Urinary bladder (tissue), 4 donors: ENCODE results near the gene TRPM3. TPM values are rescaled to one million over a fixed set of nuclear protein-coding genes. Genes with fewer than 3 reads are reported as not detected.

ENCODE experiments used
- DNase-seq: peaks from one replicate; pipeline ENCODE4 v3.0.0-alpha.2; 2015; ENCODE audit errors: extremely low spot score
- H3K27ac ChIP-seq: one replicate; pipeline ENCODE4 v1.5.1; 2013; ENCODE audit warnings: low read depth, mild to moderate bottlenecking, moderate library complexity
- H3K36me3 ChIP-seq: one replicate; pipeline ENCODE4 v1.6.1; 2013; ENCODE audit warnings: mild to moderate bottlenecking, moderate library complexity; ENCODE audit not compliant: insufficient read depth
- H3K4me1 ChIP-seq: one replicate; pipeline ENCODE4 v1.6.1; 2013; ENCODE audit warnings: mild to moderate bottlenecking, moderate library complexity; ENCODE audit not compliant: insufficient read depth
- H3K4me3 ChIP-seq: one replicate; pipeline ENCODE4 v1.5.1; 2013; ENCODE audit warnings: low read depth, low read length
- WGBS: extraction: QIAGEN DNeasy Blood & Tissue Kit; methylation state at CpG from one replicate; pipeline ENCODE4 v1.1.7; 2013; 5-methylcytosine and 5-hydroxymethylcytosine counted together
- polyA plus RNA-seq: library from polyadenylated mRNA; stranded (reverse); fragments of 200-250 nt; gene quantifications from one replicate; pipeline ENCODE4 v1.2.3, GENCODE V29; 2013
- total RNA-seq: library from RNA; depleted of rRNA; stranded (reverse); fragments of >200 nt; gene quantifications from one replicate; pipeline ENCODE4 v1.2.3, GENCODE V29; 2014
- donor health status: healthy with polysubstance abuse.
- donor health status: healthy.

The TRPM3 gene
- total and polyA plus RNA-seq, 2 donors, result 0.20 to 14.3 TPM

GRCh38 chr9:70504834-70505233 lies 616.6 kb downstream of the TRPM3 start:
- H3K4me3 ChIP-seq, result no peak overlapping the region
- no peak overlapping the region for H3K27ac ChIP-seq
- 68% methylated on average over 4 of the region's 4 CpGs for WGBS
- no peaks in the 10 kb centered on the region for H3K4me1 ChIP-seq
- no peak for DNase-seq
- H3K36me3 ChIP-seq, result no peaks in the 10 kb centered on the region

GRCh38 chr9:70502690-70503089 lies 618.7 kb downstream of the TRPM3 start:
- Histone ChIP-seq H3K4me3 (no peak overlapping the region), H3K36me3 (no peaks in the 10 kb centered on the region), H3K27ac (no peak overlapping the region), H3K4me1 (no peaks in the 10 kb centered on the region)
- WGBS, result 70% methylated on average over 1 of the region's 1 CpG
- DNase-seq, result no peak

- DNase-seq, result no peak
- H3K4me1 ChIP-seq, result no peaks in the 10 kb centered on the region
- H3K27ac ChIP-seq, result no peak overlapping the region
- no peak overlapping the region for H3K4me3 ChIP-seq
- H3K36me3 ChIP-seq, result no peaks in the 10 kb centered on the region
- WGBS, result 59% methylated on average over 1 of the region's 1 CpG
Observed at GRCh38 chr9:70500793-70501192, 620.6 kb downstream of the TRPM3 start.

- WGBS, result 82% methylated on average over 1 of the region's 1 CpG
- no peaks in the 10 kb centered on the region for H3K36me3 ChIP-seq
- no peak overlapping the region for H3K4me3 ChIP-seq
- DNase-seq, result no peak
- H3K27ac ChIP-seq, result no peak overlapping the region
- peaks cover 1% of the 10 kb centered on the region for H3K4me1 ChIP-seq
Observed at GRCh38 chr9:70499621-70500020, 621.8 kb downstream of the TRPM3 start.

GRCh38 chr9:70498866-70499265 lies 622.6 kb downstream of the TRPM3 start:
- no peaks in the 10 kb centered on the region for H3K36me3 ChIP-seq
- DNase-seq, result no peak
- 98% methylated on average over 3 of the region's 3 CpGs for WGBS
- peaks cover 1% of the 10 kb centered on the region for H3K4me1 ChIP-seq
- no peak overlapping the region for H3K4me3 ChIP-seq
- no peak overlapping the region for H3K27ac ChIP-seq

DNA sequence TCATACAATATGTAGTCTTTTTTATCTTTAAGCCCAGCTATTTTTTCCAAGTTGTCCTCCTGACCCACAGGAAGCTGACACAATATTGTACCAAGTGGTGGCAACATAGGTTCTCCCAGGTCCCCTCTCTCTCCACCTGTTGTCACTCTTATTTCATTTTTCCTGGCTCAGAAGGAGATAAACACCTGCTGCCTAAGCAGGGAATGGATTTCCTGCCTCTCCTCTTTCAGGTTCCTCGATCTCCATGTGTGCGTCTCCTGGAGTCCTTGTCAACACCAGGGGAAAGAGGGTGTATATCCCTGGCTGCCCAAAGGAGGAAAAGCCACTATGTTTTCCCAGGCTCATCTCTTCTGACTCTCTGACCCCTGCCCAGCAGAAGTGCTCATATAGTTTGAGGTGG lies 625.2 kb downstream of the TRPM3 start:
- Histone ChIP-seq H3K4me1 (peaks cover 1% of the 10 kb centered on the region), H3K36me3 (no peaks in the 10 kb centered on the region), H3K27ac (no peak overlapping the region), H3K4me3 (no peak overlapping the region)
- 92% methylated on average over 2 of the region's 2 CpGs for WGBS
- no peak for DNase-seq

DNA sequence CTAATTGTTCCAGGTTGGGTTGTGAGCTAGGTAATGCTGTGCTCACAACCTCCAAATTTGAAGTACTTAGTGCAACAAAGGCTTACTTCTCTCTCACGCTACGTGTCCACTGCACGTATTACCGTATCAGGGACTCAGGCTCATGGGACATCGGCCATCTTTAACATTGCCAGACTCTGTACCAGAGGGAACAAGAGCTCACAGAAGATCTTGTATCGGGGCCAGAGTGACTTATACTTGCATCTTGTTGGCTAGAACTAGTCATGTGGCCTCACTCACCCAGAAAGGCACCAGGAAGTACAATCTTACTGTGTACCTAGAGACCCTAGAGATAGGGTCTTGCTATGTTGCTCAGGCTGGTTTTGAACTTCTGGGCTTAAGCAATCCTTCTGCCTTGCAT lies 625.9 kb downstream of the TRPM3 start:
- WGBS, result 94% methylated on average over 6 of the region's 6 CpGs

GRCh38 chr9:70494221-70494620 lies 627.2 kb downstream of the TRPM3 start:
- Histone ChIP-seq H3K27ac (no peak overlapping the region), H3K4me1 (peaks cover 1% of the 10 kb centered on the region), H3K36me3 (no peaks in the 10 kb centered on the region), H3K4me3 (no peak overlapping the region)
- 75% methylated on average over 5 of the region's 5 CpGs for WGBS
- no peak for DNase-seq

More for the DNA sequence above, 625.9 kb downstream of the TRPM3 start:
- Histone ChIP-seq H3K36me3 (no peaks in the 10 kb centered on the region), H3K4me3 (no peak overlapping the region), H3K4me1 (peaks cover 1% of the 10 kb centered on the region), H3K27ac (no peak overlapping the region)
- no peak for DNase-seq

DNA sequence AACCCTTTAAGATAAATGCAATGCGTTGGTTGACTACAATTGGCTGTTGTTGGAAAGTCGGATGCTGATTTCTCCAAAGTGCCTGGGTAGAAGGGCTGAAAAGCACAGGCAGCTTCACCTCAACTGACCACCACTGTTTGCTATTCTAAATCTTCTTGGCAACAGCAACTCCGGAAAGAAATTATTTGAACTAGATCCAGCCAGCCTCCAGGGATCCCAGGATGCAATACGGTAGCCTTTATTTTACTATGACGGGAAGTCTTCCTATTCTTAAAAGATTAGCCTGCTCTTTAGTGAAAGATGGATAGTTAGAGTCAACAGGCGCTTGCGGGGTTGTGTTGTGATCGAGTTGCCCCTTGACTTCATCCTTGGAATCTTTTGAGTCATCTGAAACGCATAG lies 628.4 kb downstream of the TRPM3 start:
- DNase-seq, result no peak
- H3K4me3 ChIP-seq, result no peak overlapping the region

GRCh38 chr9:70492319-70492777 lies 629.1 kb downstream of the TRPM3 start:
- Histone ChIP-seq H3K36me3 (no peaks in the 10 kb centered on the region), H3K27ac (no peak overlapping the region), H3K4me3 (no peak overlapping the region), H3K4me1 (peaks cover 1% of the 10 kb centered on the region)
- WGBS, result 75% methylated on average over 2 of the region's 2 CpGs
- no peak for DNase-seq

More for the DNA sequence above, 628.4 kb downstream of the TRPM3 start:
- Histone ChIP-seq H3K27ac (no peak overlapping the region), H3K36me3 (no peaks in the 10 kb centered on the region), H3K4me1 (peaks cover 1% of the 10 kb centered on the region)
- WGBS, result 59% methylated on average over 9 of the region's 9 CpGs

DNA sequence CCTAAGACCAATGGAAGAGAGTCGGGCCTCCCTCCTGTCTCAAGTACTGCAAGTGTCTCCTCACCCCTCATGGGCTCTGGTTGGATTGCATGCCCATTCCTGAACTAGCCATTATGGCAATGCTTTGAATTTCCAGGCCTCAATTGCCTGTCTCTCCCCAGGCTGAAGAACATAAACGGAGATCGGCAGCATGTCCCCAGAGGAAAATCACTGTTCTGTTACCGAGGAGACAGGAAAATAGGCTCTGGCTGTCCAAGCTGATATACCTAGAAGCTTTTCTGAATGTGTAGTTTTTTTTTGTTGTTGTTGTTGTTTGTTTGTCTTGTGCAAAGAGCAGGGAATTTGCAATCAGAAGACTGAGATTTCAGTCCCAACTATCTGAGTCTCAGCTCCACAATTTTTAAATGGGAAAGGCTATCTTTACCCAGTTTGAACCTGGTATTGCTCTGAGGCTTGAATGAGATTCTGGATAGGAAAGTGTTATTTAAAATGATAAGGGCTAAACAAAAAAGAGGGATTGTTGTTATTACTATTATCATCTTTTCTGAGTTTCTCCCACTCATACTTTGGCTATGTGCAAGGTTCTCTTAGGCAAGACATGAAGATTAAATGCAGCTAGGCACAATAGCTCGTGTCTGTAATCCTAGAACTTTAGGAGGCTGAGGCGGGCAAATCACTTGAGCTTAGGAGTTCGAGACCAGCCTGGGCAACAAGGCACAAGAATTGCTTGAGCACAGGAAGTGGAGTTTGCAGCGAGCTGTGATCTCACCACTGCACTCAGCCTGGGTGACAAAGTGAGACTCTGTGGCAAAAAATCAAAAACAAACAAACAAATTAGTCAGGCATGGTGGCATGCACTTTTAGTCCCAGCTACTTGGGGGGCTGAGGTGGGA lies 629.7 kb downstream of the TRPM3 start:
- H3K36me3 ChIP-seq, result no peaks in the 10 kb centered on the region
- WGBS, result 83% methylated on average over 8 of the region's 8 CpGs
- DNase-seq, result no peak
- no peak overlapping the region for H3K27ac ChIP-seq
- no peak overlapping the region for H3K4me3 ChIP-seq
- H3K4me1 ChIP-seq, result peaks cover 1% of the 10 kb centered on the region

- H3K4me3 ChIP-seq, result no peak overlapping the region
- no peaks in the 10 kb centered on the region for H3K36me3 ChIP-seq
- WGBS, result 94% methylated on average over 5 of the region's 5 CpGs
- no peak for DNase-seq
- no peak overlapping the region for H3K27ac ChIP-seq
- peaks cover 1% of the 10 kb centered on the region for H3K4me1 ChIP-seq
Observed at GRCh38 chr9:70490478-70490877, 630.9 kb downstream of the TRPM3 start.

GRCh38 chr9:70488793-70489105 lies 632.7 kb downstream of the TRPM3 start:
- WGBS, result 26% methylated on average over 3 of the region's 3 CpGs
- H3K4me3 ChIP-seq, result no peak overlapping the region
- DNase-seq, result no peak
- no peaks in the 10 kb centered on the region for H3K4me1 ChIP-seq
- no peaks in the 10 kb centered on the region for H3K36me3 ChIP-seq
- H3K27ac ChIP-seq, result no peak overlapping the region

GRCh38 chr9:70488098-70488792 lies 633.2 kb downstream of the TRPM3 start:
- Histone ChIP-seq H3K27ac (no peak overlapping the region), H3K36me3 (no peaks in the 10 kb centered on the region), H3K4me3 (no peak overlapping the region), H3K4me1 (no peaks in the 10 kb centered on the region)
- 93% methylated on average over 6 of the region's 6 CpGs for WGBS
- DNase-seq, result no peak
